K562 (cell line): ENCODE data around the gene OXNAD1. TPM values are rescaled to one million over a fixed set of nuclear protein-coding genes. Genes with fewer than 3 reads are reported as not detected.

Experiments
- CEBPG ChIP-seq, 3 experiments: fragments of 200-800 bp in 1 of 3; sonication (Bioruptor generic) in 1 of 3; sonication (generic) in 1 of 3; formaldehyde crosslinking in 1 of 3; IDR thresholded peaks in 2 of 3; conservative IDR thresholded peaks in 1 of 3; 2 replicates each; pipeline versions ENCODE4 v1.6.1 to v1.8.0; 2016 to 2022; ENCODE audit warnings: missing compliant biosample characterization in 2 of 3, missing genetic modification characterization in 2 of 3, mild to moderate bottlenecking in 1 of 3, missing genetic modification reagents in 1 of 3
- CHCHD3 ChIP-seq: fragments of 250-450 bp; sonication (Bioruptor Pico); IDR thresholded peaks from 2 replicates; pipeline ENCODE4 v2.1.2; 2022; ENCODE audit warnings: mild to moderate bottlenecking
- CREB1 ChIP-seq, 2 experiments: sonication (generic) in 1 of 2; formaldehyde crosslinking in 1 of 2; IDR thresholded peaks; 2 replicates each; pipeline versions ENCODE4 v1.6.1 to v1.8.0; 2012 to 2022; ENCODE audit warnings: inconsistent platforms in 1 of 2, mild to moderate bottlenecking in 1 of 2, missing genetic modification reagents in 1 of 2, moderate library complexity in 1 of 2
- GABPB2 ChIP-seq: fragments of 250-450 bp; sonication (Bioruptor Pico); conservative IDR thresholded peaks from 2 replicates; pipeline ENCODE4 v1.5.1; 2021; ENCODE audit warnings: mild to moderate bottlenecking
- MIER1 ChIP-seq: fragments of 450-650 bp; IDR thresholded peaks from 2 replicates; pipeline ENCODE4 v1.6.1; 2016; ENCODE audit warnings: antibody characterized with exemption, mild to moderate bottlenecking, low read depth
- MXI1 ChIP-seq: IDR thresholded peaks from 2 replicates; pipeline ENCODE4 v1.6.1; 2011; ENCODE audit warnings: low read depth, mild to moderate bottlenecking, improper control_type of control experiment, low read length
- NCOA6 ChIP-seq: fragments of 450-650 bp; IDR thresholded peaks from 2 replicates; pipeline ENCODE4 v1.6.1; 2017; ENCODE audit warnings: mild to moderate bottlenecking
- NFIC ChIP-seq: fragments of 450-650 bp; IDR thresholded peaks from 2 replicates; pipeline ENCODE4 v1.6.1; 2017; ENCODE audit warnings: mild to moderate bottlenecking, inconsistent platforms
- PTRF ChIP-seq: fragments of 450-650 bp; IDR thresholded peaks from 2 replicates; pipeline ENCODE4 v1.6.1; 2016; ENCODE audit warnings: mild to moderate bottlenecking, missing genetic modification characterization, missing compliant biosample characterization
- RBFOX2 ChIP-seq: fragments of 200-400 bp; formaldehyde crosslinking; IDR thresholded peaks from 2 replicates; pipeline ENCODE4 v1.6.1; 2017; ENCODE audit warnings: low read depth, mild to moderate bottlenecking, low read length, moderate library complexity
- SMARCC2 ChIP-seq: fragments of 450-650 bp; IDR thresholded peaks from 2 replicates; pipeline ENCODE4 v1.6.1; 2017; ENCODE audit warnings: antibody characterized with exemption, moderate library complexity, mild to moderate bottlenecking, low read depth
- TBL1XR1 ChIP-seq, 2 experiments: IDR thresholded peaks; 2 replicates each; pipeline ENCODE4 v1.6.1; 2012; ENCODE audit warnings: improper control_type of control experiment in 2 of 2, low read length in 2 of 2, mild to moderate bottlenecking in 1 of 2
- TCFL5 ChIP-seq: fragments of 250-450 bp; sonication (Bioruptor Pico); conservative IDR thresholded peaks from 2 replicates; pipeline ENCODE4 v1.6.1; 2021; ENCODE audit warnings: mild to moderate bottlenecking, moderate library complexity, matching md5 sums
- TRIM28 ChIP-seq: fragments of 450-650 bp; IDR thresholded peaks from 2 replicates; pipeline ENCODE4 v1.6.1; 2017
- ZNF174 ChIP-seq: fragments of 250-450 bp; sonication (Bioruptor Pico); IDR thresholded peaks from 2 replicates; pipeline ENCODE4 v1.4.0; 2020; ENCODE audit warnings: mild to moderate bottlenecking
- ZSCAN32 ChIP-seq: fragments of 450-650 bp; formaldehyde crosslinking; IDR thresholded peaks from 2 replicates; pipeline ENCODE4 v1.4.0; 2020; ENCODE audit warnings: mild to moderate bottlenecking, moderate library complexity
- polyA plus RNA-seq, 8 experiments: library from polyadenylated mRNA; depleted of rRNA in 4 of 8; stranded (reverse) in 5 of 8; unstranded in 3 of 8; fragments of >200 nt; fragmentation: Nextera tagmentation in 2 of 8; fragmentation: Illumina TruSeq in 1 of 8; extraction: Ambion mirVana in 2 of 8; extraction: Trizol in 1 of 8; gene quantifications; 2 replicates each; pipeline versions ENCODE4 v1.2.1 to v1.2.3, GENCODE V29; 2011 to 2014; ENCODE audit warnings: inconsistent platforms in 1 of 8, missing spikeins in 1 of 8
- total RNA-seq, 7 experiments: library from RNA; depleted of rRNA in 6 of 7; stranded (reverse); fragments of >200 nt in 6 of 7; fragmentation: Illumina TruSeq in 2 of 7; extraction: Trizol in 2 of 7; gene quantifications; 2 replicates each; pipeline versions ENCODE4 v1.2.1 to v1.2.3, GENCODE V29; 2011 to 2021; ENCODE audit warnings: low replicate concordance in 1 of 7

OXNAD1 gene
- total and polyA plus RNA-seq, 9 of the 15 experiments (the other 6 are each of a cell fraction or from before 2014, with no cell fraction given) = 12.8 to 44.4 (median 41.1) TPM

GRCh38 chr3:16286751-16287543 lies 21.9 kb downstream of the OXNAD1 start (continued):
- no peak for TF ChIP-seq ZSCAN32 (CRISPR knock-in tag)
- TF ChIP-seq TBL1XR1 (IDR thresholded peaks at IDR 0.05; ENCODE audit: low read length in 2 of 2) = no peak
- no peak for TF ChIP-seq SMARCC2
- no peak for TF ChIP-seq TRIM28
- no peak for TF ChIP-seq TCFL5 (CRISPR knock-in tag)
- no peak for TF ChIP-seq ZNF174 (CRISPR knock-in tag)
- TF ChIP-seq CREB1 (IDR thresholded peaks at IDR 0.05) = no peak
- TF ChIP-seq CREB1 (CRISPR knock-in tag; IDR thresholded peaks at IDR 0.05) = no peak
- TF ChIP-seq CHCHD3 (CRISPR knock-in tag) = no peak
- TF ChIP-seq CEBPG (CRISPR knock-in tag; IDR thresholded peaks at IDR 0.05) = no peak
- TF ChIP-seq CEBPG (tag; conservative IDR thresholded peaks at IDR 0.05 in 1 of 2, IDR thresholded peaks at IDR 0.05 in 1 of 2) = peak; percentile 52; a peak in 3 of 4 replicates
- no peak for TF ChIP-seq PTRF
- no peak for TF ChIP-seq NFIC
- TF ChIP-seq GABPB2 (CRISPR knock-in tag) = no peak
- no peak for TF ChIP-seq MIER1
- TF ChIP-seq RBFOX2 = no peak
- no peak for TF ChIP-seq NCOA6
- TF ChIP-seq MXI1 = no peak
